H1 (cell line): Measurements from ENCODE around the gene OR10X1. TPM values are rescaled to one million over a fixed set of nuclear protein-coding genes. Genes with fewer than 3 reads are reported as not detected.
A peak's percentile ranks its signal among the peaks of the same experiment; 100 is the strongest.

Experiments used
- CTCF ChIA-PET: fragments of 300-600 bp; sonication (Branson Sonifier 250); formaldehyde crosslinking; loops from one replicate; lab custom pipeline; 2021; ENCODE audit not compliant: partially characterized antibody; lab: Charles Lee
- POLR2A ChIA-PET: fragments of 300-600 bp; sonication (Branson Sonifier 250); formaldehyde crosslinking; loops from one replicate; lab custom pipeline; 2021; ENCODE audit warnings: inconsistent platforms; ENCODE audit not compliant: partially characterized antibody; lab: Charles Lee
- DNase-seq, 2 experiments: peaks; one replicate each; pipeline versions ENCODE4 v3.0.0 to v3.0.0-alpha.2; 2010 to 2022; ENCODE audit warnings: low spot score in 2 of 2, low read depth in 1 of 2, mixed read lengths in 1 of 2
- FAIRE-seq: peaks from 2 replicates; lab custom pipeline; 2011; peaks lifted over from hg19 to GRCh38; lab: Jason Lieb, UNC
- H2AFZ ChIP-seq: 2 replicates; pipeline ENCODE4 v1.8.1; 2012; ENCODE audit warnings: low read length, inconsistent platforms
- H2AK5ac ChIP-seq: 2 replicates; pipeline ENCODE4 v1.6.1; 2013; ENCODE audit warnings: low read depth, low read length
- H2BK120ac ChIP-seq: replicated peaks from 2 replicates; pipeline ENCODE3; 2013; ENCODE audit warnings: low read depth, low read length, inconsistent platforms
- H2BK12ac ChIP-seq: 2 replicates; pipeline ENCODE4 v1.6.1; 2013; ENCODE audit warnings: low read depth, low read length
- H2BK15ac ChIP-seq: 2 replicates; pipeline ENCODE4 v1.6.1; 2013; ENCODE audit warnings: low read length
- H2BK20ac ChIP-seq: 2 replicates; pipeline ENCODE4 v1.6.1; 2013; ENCODE audit warnings: low read length
- H2BK5ac ChIP-seq: 2 replicates; pipeline ENCODE4 v1.6.1; 2013; ENCODE audit warnings: low read depth, low read length
- H3K14ac ChIP-seq: 2 replicates; pipeline ENCODE4 v1.6.1; 2013; ENCODE audit warnings: inconsistent platforms; ENCODE audit not compliant: insufficient read length
- H3K18ac ChIP-seq: 2 replicates; pipeline ENCODE4 v1.6.1; 2013; ENCODE audit warnings: low read length; ENCODE audit errors: extremely low read depth
- H3K23ac ChIP-seq: 2 replicates; pipeline ENCODE4 v1.6.1; 2013; ENCODE audit warnings: inconsistent platforms; ENCODE audit not compliant: insufficient read length
- H3K23me2 ChIP-seq: 2 replicates; pipeline ENCODE4 v1.6.1; 2013; ENCODE audit warnings: low read depth, low read length
- H3K27ac ChIP-seq: 2 replicates; pipeline ENCODE4 v1.6.1; 2011; ENCODE audit warnings: low read depth, low read length, inconsistent platforms
- H3K27me3 ChIP-seq, 4 experiments: replicated peaks in 1 of 4; 1 replicate in 1 of 4; 2 replicates in 3 of 4; pipeline versions ENCODE4 v1.6.1 to v1.8.1; 2011 to 2013; ENCODE audit warnings: low read length in 3 of 4, mild to moderate bottlenecking in 3 of 4, inconsistent platforms in 2 of 4, mixed read lengths in 2 of 4, moderate library complexity in 1 of 4; ENCODE audit not compliant: control insufficient read depth in 3 of 4, insufficient read depth in 3 of 4; ENCODE audit errors: extremely low read depth in 1 of 4
- H3K36me3 ChIP-seq, 4 experiments: 2 replicates each; pipeline versions ENCODE4 v1.6.1 to v1.8.1; 2011 to 2013; ENCODE audit warnings: mild to moderate bottlenecking in 4 of 4, low read length in 3 of 4, moderate library complexity in 2 of 4, control low read depth in 1 of 4, inconsistent platforms in 1 of 4; ENCODE audit not compliant: insufficient read depth in 4 of 4, control insufficient read depth in 2 of 4
- H3K4ac ChIP-seq: replicated peaks from 2 replicates; pipeline ENCODE3; 2013; ENCODE audit warnings: low read length, low read depth, mixed read lengths, inconsistent platforms; ENCODE audit not compliant: insufficient read length
- H3K4me1 ChIP-seq, 4 experiments: replicated peaks in 1 of 4; 1 replicate in 1 of 4; 2 replicates in 3 of 4; pipeline versions ENCODE4 v1.6.1 to v1.8.1; 2011 to 2013; ENCODE audit warnings: low read length in 3 of 4, inconsistent platforms in 2 of 4, mixed read lengths in 1 of 4; ENCODE audit not compliant: insufficient read depth in 4 of 4, control insufficient read depth in 3 of 4
- H3K4me2 ChIP-seq, 2 experiments: 2 replicates each; pipeline versions ENCODE4 v1.6.1 to v1.8.1; 2011 to 2013; ENCODE audit warnings: low read depth in 2 of 2, low read length in 2 of 2, control low read depth in 1 of 2, inconsistent platforms in 1 of 2, mild to moderate bottlenecking in 1 of 2; ENCODE audit not compliant: insufficient read depth in 1 of 2
- H3K4me3 ChIP-seq, 4 experiments: fragments of 200-600, 300-600 bp in 1 of 4; sonication (generic), shearing (Covaris generic), sonication (Bioruptor Twin) in 1 of 4; 2 replicates each; pipeline versions ENCODE4 v1.5.1 to v1.8.1; 2011 to 2016; ENCODE audit warnings: low read length in 4 of 4, low read depth in 3 of 4, control low read depth in 2 of 4, inconsistent platforms in 2 of 4, mild to moderate bottlenecking in 2 of 4, mixed read lengths in 1 of 4, moderate library complexity in 1 of 4; ENCODE audit not compliant: insufficient read depth in 2 of 4; ENCODE audit errors: extremely low read depth in 1 of 4
- H3K56ac ChIP-seq: replicated peaks from 2 replicates; pipeline ENCODE3; 2013; ENCODE audit warnings: low read depth, mild to moderate bottlenecking, mixed read lengths, low read length, inconsistent platforms; ENCODE audit not compliant: insufficient read length
- H3K79me1 ChIP-seq: 2 replicates; pipeline ENCODE4 v1.6.1; 2013; ENCODE audit warnings: low read depth, low read length, control low read depth
- H3K79me2 ChIP-seq, 2 experiments: 2 replicates each; pipeline versions ENCODE4 v1.6.1 to v1.8.1; 2012 to 2013; ENCODE audit warnings: low read length in 2 of 2, mild to moderate bottlenecking in 2 of 2, inconsistent platforms in 1 of 2; ENCODE audit not compliant: insufficient read depth in 2 of 2, control insufficient read depth in 1 of 2
- H3K9ac ChIP-seq, 4 experiments: replicated peaks in 1 of 4; 1 replicate in 1 of 4; 2 replicates in 3 of 4; pipeline versions ENCODE4 v1.6.1 to v1.8.1; 2011 to 2013; ENCODE audit warnings: low read depth in 3 of 4, low read length in 3 of 4, control low read depth in 2 of 4, mild to moderate bottlenecking in 2 of 4, moderate library complexity in 2 of 4, inconsistent platforms in 1 of 4; ENCODE audit errors: extremely low read depth in 1 of 4
- H3K9me3 ChIP-seq, 2 experiments: 2 replicates each; pipeline versions ENCODE4 v1.6.1 to v1.8.1; 2012 to 2013; ENCODE audit warnings: mild to moderate bottlenecking in 2 of 2, moderate library complexity in 2 of 2, control low read depth in 1 of 2, inconsistent platforms in 1 of 2, low read depth in 1 of 2, low read length in 1 of 2, mixed read lengths in 1 of 2; ENCODE audit not compliant: insufficient read depth in 2 of 2
- H4K20me1 ChIP-seq, 2 experiments: replicated peaks in 1 of 2; 2 replicates each; pipeline versions ENCODE3 to v1.8.1; 2011 to 2013; ENCODE audit warnings: inconsistent platforms in 2 of 2, low read length in 2 of 2, mild to moderate bottlenecking in 1 of 2; ENCODE audit not compliant: insufficient read depth in 2 of 2, control insufficient read depth in 1 of 2
- H4K5ac ChIP-seq: 2 replicates; pipeline ENCODE4 v1.6.1; 2013; ENCODE audit warnings: low read length, low read depth, mixed read lengths, inconsistent platforms; ENCODE audit not compliant: insufficient read length
- H4K8ac ChIP-seq: 2 replicates; pipeline ENCODE4 v1.8.0; 2013; ENCODE audit warnings: mild to moderate bottlenecking, moderate library complexity, low read length, inconsistent platforms; ENCODE audit not compliant: insufficient read depth; ENCODE audit errors: extremely low read depth
- H4K91ac ChIP-seq: replicated peaks from 2 replicates; pipeline ENCODE3; 2013; ENCODE audit warnings: low read length, mixed read lengths, inconsistent platforms; ENCODE audit not compliant: insufficient read length
- ZNF274 ChIP-seq: IDR thresholded peaks from 2 replicates; pipeline ENCODE4 v1.7.0; 2012; ENCODE audit warnings: low read length, borderline replicate concordance; ENCODE audit errors: extremely low read depth
- WGBS, 2 experiments: shearing (Covaris generic) in 1 of 2; methylation state at CpG; one replicate each; pipeline versions ENCODE4 v1.1.6 to v1.1.7; 2013 to 2015; ENCODE audit warnings: low lambda C conversion rate in 2 of 2, mixed read lengths in 2 of 2, inconsistent platforms in 1 of 2, low coverage in 1 of 2, missing lambda C conversion rate in 1 of 2; ENCODE audit not compliant: insufficient replicate concordance in 2 of 2, insufficient coverage in 1 of 2, insufficient read length in 1 of 2; ENCODE audit errors: extremely low coverage in 1 of 2, missing lambda C conversion rate in 1 of 2; 5-methylcytosine and 5-hydroxymethylcytosine counted together
- polyA plus RNA-seq, 7 experiments: library from polyadenylated mRNA; depleted of rRNA in 3 of 7; stranded (reverse) in 5 of 7; unstranded in 2 of 7; fragments of >200 nt in 5 of 7; fragments of 200-250 nt in 2 of 7; gene quantifications; 1 replicate in 5 of 7; 2 replicates in 1 of 7; 4 replicates in 1 of 7; pipeline versions ENCODE4 v1.2.1 to v1.2.3, GENCODE V29; 2011 to 2013; ENCODE audit warnings: missing spikeins in 2 of 7, mixed read lengths in 2 of 7
- total RNA-seq: library from RNA; stranded (reverse); fragmentation: NEBNext Ultra II Directional; extraction: Animal tissue kit (Norgen Biotek cat#: 25700); gene quantifications from 2 replicates; pipeline ENCODE4 v1.2.1, GENCODE V29; 2021

OR10X1 gene
- total and polyA plus RNA-seq, 2 of the 8 experiments (the other 6 are each of a cell fraction or from before 2014, with no cell fraction given): not detected

GRCh38 chr1:158604968-158605367 is 25.3 kb upstream of the OR10X1 start, which contains the start of gene OR10Z1:
OR10Z1 (plus strand) TSS chr1:158605268; CDS start chr1:158606439, 1,171 bp downstream.
- H4K20me1 ChIP-seq: no peaks in the 10 kb centered on the region
- H3K79me2 ChIP-seq: no peaks in the 10 kb centered on the region
- FAIRE-seq (no peak), DNase-seq (no peak)
- no peak within 1 kb of the TSS for H3K14ac ChIP-seq
- no peak within 1 kb of the TSS for H2BK20ac ChIP-seq
- ChIA-PET CTCF (no interaction called here), POLR2A (interaction anchor here (0.7 kb wide), 1 partner anchor 18 kb away, joined by 3 read pairs; no protein-coding TSS in a partner anchor)
- no peak within 1 kb of the TSS for H3K4me3 ChIP-seq
- H3K4me2 ChIP-seq: no peak within 1 kb of the TSS
- H3K27me3 ChIP-seq: no peaks in the 10 kb centered on the region
- no peak within 1 kb of the TSS for H2BK5ac ChIP-seq
- H3K36me3 ChIP-seq: no peaks in the 10 kb centered on the region
- no peak within 1 kb of the TSS for H4K5ac ChIP-seq
- no peaks in the 10 kb centered on the region for H3K23me2 ChIP-seq
- WGBS, 2 experiments: 76% methylated on average over 1 of the region's 1 CpG; no CpG with 5 or more reads in 1 of the 2 experiments
- H3K4ac ChIP-seq: no peak within 1 kb of the TSS
- no peaks in the 10 kb centered on the region for H3K9me3 ChIP-seq
- no peaks in the 10 kb centered on the region; a peak in 1 of 7 replicates for H3K4me1 ChIP-seq
- no peak within 1 kb of the TSS for H2BK12ac ChIP-seq
- H3K56ac ChIP-seq: no peak within 1 kb of the TSS
- no peak within 1 kb of the TSS for H2BK15ac ChIP-seq
- H4K8ac ChIP-seq: no peak within 1 kb of the TSS
- H3K23ac ChIP-seq: no peak within 1 kb of the TSS
- H4K91ac ChIP-seq: no peak within 1 kb of the TSS
- TF ChIP-seq ZNF274: no peak
- H3K9ac ChIP-seq: no peak within 1 kb of the TSS
- H2AFZ ChIP-seq: peak within 1 kb of the TSS; percentile 25; the same call in 1 of the 2 replicates
- H2AK5ac ChIP-seq: no peak within 1 kb of the TSS
- no peak within 1 kb of the TSS for H2BK120ac ChIP-seq
- H3K18ac ChIP-seq: no peak within 1 kb of the TSS
- H3K27ac ChIP-seq: no peak within 1 kb of the TSS
- H3K79me1 ChIP-seq: no peaks in the 10 kb centered on the region
